Type B pancreatic cell (in vitro differentiated cells): ENCODE results near the gene CSK. TPM values are rescaled to one million over a fixed set of nuclear protein-coding genes. Genes with fewer than 3 reads are reported as not detected.

Source experiments
- DNase-seq: peaks from one replicate; pipeline ENCODE4 v3.0.0; 2021; ENCODE audit warnings: mixed read lengths; ENCODE audit not compliant: unreplicated experiment; ENCODE audit errors: extremely low spot score
- H3K27ac Mint-ChIP-seq: 2 replicates; pipeline ENCODE4 v1.8.0; 2021; ENCODE audit warnings: mild to moderate bottlenecking, mixed read lengths
- H3K27me3 Mint-ChIP-seq: 2 replicates; pipeline ENCODE4 v1.8.0; 2021; ENCODE audit warnings: mixed read lengths
- H3K36me3 Mint-ChIP-seq: 2 replicates; pipeline ENCODE4 v1.8.0; 2021; ENCODE audit warnings: mixed read lengths
- H3K4me1 Mint-ChIP-seq: one replicate; pipeline ENCODE4 v1.8.0; 2021; ENCODE audit warnings: mixed read lengths; ENCODE audit not compliant: unreplicated experiment
- H3K4me3 Mint-ChIP-seq: 2 replicates; pipeline ENCODE4 v1.8.0; 2021; ENCODE audit warnings: mild to moderate bottlenecking, mixed read lengths
- H3K9me3 Mint-ChIP-seq: 2 replicates; pipeline ENCODE4 v1.8.0; 2021; ENCODE audit warnings: mixed read lengths
- total RNA-seq: library from RNA; stranded (reverse); gene quantifications from 2 replicates; pipeline ENCODE4 v1.2.1, GENCODE V29; 2021; ENCODE audit warnings: low replicate concordance
- TF ChIP-seq, protein P1 (sequence below): fragments of 200-600 bp; sonication (generic); conservative IDR thresholded peaks from 2 replicates; pipeline ENCODE4 v1.5.0; 2021; ENCODE audit warnings: antibody characterized with exemption, mild to moderate bottlenecking

Gene CSK
- total RNA-seq, 1 donor from 2014 or later = 77.4 TPM

DNA sequence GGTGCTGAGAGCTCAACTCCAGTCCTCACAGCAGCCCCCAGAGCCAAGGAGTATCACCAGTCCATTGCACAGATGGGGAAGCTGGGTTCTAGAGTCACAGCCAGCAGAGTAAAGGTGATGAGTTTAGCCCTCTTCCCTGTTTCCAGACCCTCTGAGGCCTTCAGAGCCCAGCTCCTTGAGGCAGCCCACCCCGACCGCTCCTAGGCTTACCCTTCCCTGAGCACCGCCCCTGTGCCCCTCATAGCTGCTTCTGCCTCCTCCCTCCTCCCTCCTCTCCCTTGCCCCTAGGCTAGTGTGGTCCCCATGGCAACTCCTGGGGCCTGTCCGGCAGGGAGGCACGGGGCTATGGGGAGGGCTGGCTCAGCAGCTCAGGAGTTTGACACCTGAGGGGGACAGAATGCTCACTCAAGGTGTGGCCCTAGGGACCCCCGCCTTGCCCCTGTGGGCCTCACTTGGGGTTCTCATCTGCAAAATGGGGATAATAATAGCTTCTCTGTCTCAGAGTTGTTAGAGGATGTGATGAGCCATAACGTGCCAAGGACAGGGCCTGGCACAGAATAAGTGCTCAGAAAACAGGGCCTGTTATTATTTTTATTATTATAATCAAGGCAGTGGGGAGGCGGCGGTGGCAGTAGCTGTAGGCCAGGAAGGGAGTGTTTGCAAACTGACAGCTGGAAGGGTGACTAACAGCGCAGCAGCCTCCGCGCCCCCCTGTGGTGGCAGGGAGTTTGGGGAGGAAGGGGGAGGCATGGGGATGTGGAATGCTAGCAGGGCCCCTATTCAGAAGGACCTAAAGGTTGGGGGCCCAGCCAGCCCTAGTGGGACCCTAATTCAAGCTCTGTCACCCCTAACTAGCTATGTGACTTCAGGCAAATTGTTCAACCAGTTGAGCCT is 11.5 kb downstream of the CSK start:
- H3K9me3 Mint-ChIP-seq = no peaks in the 10 kb centered on the region
- TF ChIP-seq, protein P1, sequence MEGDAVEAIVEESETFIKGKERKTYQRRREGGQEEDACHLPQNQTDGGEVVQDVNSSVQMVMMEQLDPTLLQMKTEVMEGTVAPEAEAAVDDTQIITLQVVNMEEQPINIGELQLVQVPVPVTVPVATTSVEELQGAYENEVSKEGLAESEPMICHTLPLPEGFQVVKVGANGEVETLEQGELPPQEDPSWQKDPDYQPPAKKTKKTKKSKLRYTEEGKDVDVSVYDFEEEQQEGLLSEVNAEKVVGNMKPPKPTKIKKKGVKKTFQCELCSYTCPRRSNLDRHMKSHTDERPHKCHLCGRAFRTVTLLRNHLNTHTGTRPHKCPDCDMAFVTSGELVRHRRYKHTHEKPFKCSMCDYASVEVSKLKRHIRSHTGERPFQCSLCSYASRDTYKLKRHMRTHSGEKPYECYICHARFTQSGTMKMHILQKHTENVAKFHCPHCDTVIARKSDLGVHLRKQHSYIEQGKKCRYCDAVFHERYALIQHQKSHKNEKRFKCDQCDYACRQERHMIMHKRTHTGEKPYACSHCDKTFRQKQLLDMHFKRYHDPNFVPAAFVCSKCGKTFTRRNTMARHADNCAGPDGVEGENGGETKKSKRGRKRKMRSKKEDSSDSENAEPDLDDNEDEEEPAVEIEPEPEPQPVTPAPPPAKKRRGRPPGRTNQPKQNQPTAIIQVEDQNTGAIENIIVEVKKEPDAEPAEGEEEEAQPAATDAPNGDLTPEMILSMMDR = peak; percentile 18
- H3K27ac Mint-ChIP-seq = no peak overlapping the region
- H3K36me3 Mint-ChIP-seq = no peaks in the 10 kb centered on the region
- no peak for DNase-seq
- H3K4me1 Mint-ChIP-seq = peaks cover 38% of the 10 kb centered on the region
- no peaks in the 10 kb centered on the region for H3K27me3 Mint-ChIP-seq
- no peak overlapping the region for H3K4me3 Mint-ChIP-seq

DNA sequence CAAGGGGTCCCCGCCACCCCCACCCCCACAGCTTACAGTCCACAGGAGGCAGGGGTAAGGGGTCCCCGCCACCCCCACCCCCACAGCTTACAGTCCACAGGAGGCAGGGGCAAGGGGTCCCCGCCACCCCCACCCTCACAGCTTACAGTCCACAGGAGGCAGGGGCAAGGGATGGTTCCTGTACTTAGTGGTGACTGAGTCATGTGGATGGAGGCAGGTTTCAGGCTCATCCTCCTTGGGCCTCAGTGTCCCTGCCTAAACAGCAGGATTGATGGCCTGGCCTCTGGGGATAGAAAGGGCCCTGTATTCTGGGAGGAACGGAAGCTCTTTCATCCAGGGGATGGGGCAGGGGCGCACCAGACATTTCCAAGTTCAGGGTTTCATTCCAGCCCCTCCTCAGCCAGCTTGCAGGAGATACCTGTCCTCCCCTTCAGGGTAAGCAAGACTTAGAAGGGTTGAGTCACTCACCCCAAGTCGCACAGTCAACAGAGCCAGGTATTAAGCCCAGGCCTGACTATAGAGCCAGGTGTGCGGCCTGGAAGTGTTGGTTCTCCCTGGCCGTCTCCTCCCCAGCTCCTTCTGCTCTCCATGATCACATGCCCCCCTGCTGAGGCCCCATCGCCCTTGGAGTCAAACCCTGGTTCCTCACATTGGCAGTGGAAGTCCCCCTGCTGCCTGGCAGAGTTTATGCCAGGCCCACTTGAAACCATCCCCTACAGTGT is 12.5 kb downstream of the CSK start:
- H3K27me3 Mint-ChIP-seq = no peaks in the 10 kb centered on the region

DNA sequence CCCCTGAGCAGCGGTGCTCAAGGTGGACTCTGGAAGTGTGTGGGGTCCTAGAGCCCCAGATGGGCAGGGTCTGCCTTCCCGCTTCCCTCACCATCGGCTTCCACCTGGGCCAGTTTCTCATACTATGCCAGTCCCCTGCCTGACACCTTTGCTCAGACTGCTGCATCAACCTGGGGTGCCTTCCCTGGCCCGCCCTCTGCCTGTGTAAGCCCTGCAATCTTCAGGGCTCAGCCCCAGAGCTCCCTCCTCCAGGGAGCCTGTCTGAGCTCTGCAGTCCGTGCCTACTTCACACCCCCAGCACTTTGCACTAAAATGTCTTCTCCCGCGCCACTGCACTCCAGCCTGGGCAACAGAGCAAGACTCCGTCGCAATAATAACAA is 13.1 kb downstream of the CSK start:
- H3K4me3 Mint-ChIP-seq = no peak overlapping the region
- no peaks in the 10 kb centered on the region for H3K9me3 Mint-ChIP-seq
- H3K36me3 Mint-ChIP-seq = no peaks in the 10 kb centered on the region
- no peaks in the 10 kb centered on the region for H3K27me3 Mint-ChIP-seq
- TF ChIP-seq, protein P1 = no peak
- no peak overlapping the region for H3K27ac Mint-ChIP-seq
- peaks cover 23% of the 10 kb centered on the region for H3K4me1 Mint-ChIP-seq
- no peak for DNase-seq

More for the DNA sequence above, 12.5 kb downstream of the CSK start:
- Mint-ChIP-seq H3K27ac (no peak overlapping the region), H3K9me3 (no peaks in the 10 kb centered on the region), H3K4me3 (no peak overlapping the region), H3K36me3 (no peaks in the 10 kb centered on the region), H3K4me1 (peaks cover 29% of the 10 kb centered on the region)
- no peak for DNase-seq
- TF ChIP-seq, protein P1 = no peak

DNA sequence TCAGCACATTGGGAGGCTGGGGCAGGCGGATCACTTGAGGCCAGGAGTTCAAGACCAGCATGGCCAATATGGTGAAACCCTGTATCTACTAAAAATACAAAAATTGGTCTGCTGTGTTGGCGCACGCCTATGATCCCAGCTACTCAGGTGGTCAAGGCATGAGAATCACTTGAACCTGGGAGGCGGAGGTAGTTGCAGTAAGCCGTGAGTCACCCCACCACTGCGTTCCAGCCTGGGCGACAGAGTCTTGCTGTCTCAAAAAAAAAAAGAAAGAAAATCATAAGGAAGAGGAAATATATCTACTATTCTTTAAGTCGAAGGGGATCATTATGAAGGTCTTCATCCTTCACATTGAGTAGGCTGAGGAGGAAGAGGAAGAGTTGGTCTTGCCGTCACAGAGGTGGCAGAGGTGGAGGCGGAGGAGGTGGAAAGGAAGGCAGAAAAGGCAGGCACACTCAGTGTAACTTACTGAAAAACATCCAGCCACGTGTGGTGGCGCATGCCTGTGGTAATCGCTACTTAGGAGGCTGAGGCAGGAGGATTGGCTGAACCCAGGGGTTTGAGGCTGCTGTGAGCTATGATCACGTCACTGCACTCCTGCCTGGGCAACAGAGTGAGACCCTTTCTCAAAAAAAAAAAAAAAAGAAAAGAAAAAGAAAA is 14.2 kb downstream of the CSK start:
- TF ChIP-seq, protein P1 = no peak
- peaks cover 16% of the 10 kb centered on the region for H3K4me1 Mint-ChIP-seq
- DNase-seq = no peak
- no peaks in the 10 kb centered on the region for H3K36me3 Mint-ChIP-seq
- H3K9me3 Mint-ChIP-seq = no peaks in the 10 kb centered on the region
- H3K27me3 Mint-ChIP-seq = no peaks in the 10 kb centered on the region
- no peak overlapping the region for H3K4me3 Mint-ChIP-seq
- no peak overlapping the region for H3K27ac Mint-ChIP-seq

DNA sequence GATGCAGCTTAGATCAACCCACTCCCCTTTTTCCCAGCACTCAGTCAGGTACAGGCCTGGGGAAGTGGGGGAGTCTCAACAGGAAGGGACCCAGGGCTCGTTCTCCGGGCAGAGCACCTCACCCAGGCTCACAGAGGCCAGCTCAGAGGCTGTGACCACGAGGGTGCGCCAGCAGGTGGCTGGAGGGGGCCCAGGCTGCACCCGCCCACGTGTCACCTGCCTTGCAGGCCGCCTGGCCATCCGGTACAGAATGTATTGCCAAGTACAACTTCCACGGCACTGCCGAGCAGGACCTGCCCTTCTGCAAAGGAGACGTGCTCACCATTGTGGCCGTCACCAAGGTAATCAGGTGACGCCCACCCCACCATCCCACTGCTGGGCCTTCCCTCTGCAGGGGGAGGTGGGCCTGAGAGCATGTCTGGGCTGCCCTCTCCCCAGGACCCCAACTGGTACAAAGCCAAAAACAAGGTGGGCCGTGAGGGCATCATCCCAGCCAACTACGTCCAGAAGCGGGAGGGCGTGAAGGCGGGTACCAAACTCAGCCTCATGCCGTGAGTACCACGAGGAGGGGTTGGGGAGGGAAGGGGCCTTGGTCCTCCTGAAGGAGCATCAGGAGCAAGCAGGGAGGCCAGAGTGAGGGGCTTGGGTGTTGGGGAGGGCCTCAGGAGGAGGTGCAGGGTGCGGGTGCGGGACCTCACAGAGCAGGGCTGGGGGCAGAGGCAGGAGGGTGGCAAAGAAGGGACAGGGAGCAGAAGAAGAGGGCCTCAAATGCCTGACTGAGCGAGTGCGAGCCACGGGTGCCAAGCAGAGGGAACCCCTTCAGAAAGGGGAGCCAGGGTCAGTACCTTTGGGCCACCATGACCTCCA is 16.7 kb downstream of the CSK start:
- TF ChIP-seq, protein P1 = no peak
- Mint-ChIP-seq H3K27ac (no peak overlapping the region), H3K9me3 (no peaks in the 10 kb centered on the region), H3K36me3 (no peaks in the 10 kb centered on the region), H3K4me3 (no peak overlapping the region), H3K27me3 (no peaks in the 10 kb centered on the region), H3K4me1 (no peaks in the 10 kb centered on the region)
- DNase-seq = no peak
